Measurements from ENCODE around the gene DDX53.
A peak's percentile ranks its signal among the peaks of the same experiment; 100 is the strongest.

DDX53 gene

GRCh38 chrX:22999696-23000223 lies at the start of gene DDX53:
Gene DDX53 (plus strand): TSS chrX:22999960. CDS start chrX:23000058, 98 bp downstream.
- DNase-seq = no peak

- no peak for DNase-seq
Measured at GRCh38 chrX:22950269-22951266, 49.2 kb upstream of the DDX53 start.

GRCh38 chrX:22952010-22952409 lies 47.8 kb upstream of the DDX53 start:
- no peak for DNase-seq

GRCh38 chrX:22958250-22958649 lies 41.5 kb upstream of the DDX53 start:
- no peak for DNase-seq

- DNase-seq = no peak
Measured at GRCh38 chrX:22959204-22959920, 40.4 kb upstream of the DDX53 start.

- DNase-seq = no peak
Measured at GRCh38 chrX:22963196-22963595, 36.6 kb upstream of the DDX53 start.

- no peak for DNase-seq
Measured at GRCh38 chrX:22968494-22968893, 31.3 kb upstream of the DDX53 start.

- no peak for DNase-seq
Measured at GRCh38 chrX:22969411-22969810, 30.3 kb upstream of the DDX53 start.

- DNase-seq = no peak
Measured at GRCh38 chrX:22970861-22971260, 28.9 kb upstream of the DDX53 start.

GRCh38 chrX:22974616-22975015 lies 25.1 kb upstream of the DDX53 start:
- DNase-seq = no peak

GRCh38 chrX:22975786-22976185 lies 24.0 kb upstream of the DDX53 start:
- DNase-seq = no peak

GRCh38 chrX:22985958-22986357 lies 13.8 kb upstream of the DDX53 start:
- DNase-seq = no peak

GRCh38 chrX:22987452-22987851 lies 12.3 kb upstream of the DDX53 start:
- DNase-seq = no peak

- DNase-seq = no peak
Measured at GRCh38 chrX:23003116-23003515, 3.4 kb downstream of the DDX53 start.

GRCh38 chrX:23008431-23009099 lies 8.8 kb downstream of the DDX53 start:
- peak in 1 of 56 donors; percentile 0 for DNase-seq

- DNase-seq = no peak
Measured at GRCh38 chrX:23012162-23012561, 12.4 kb downstream of the DDX53 start.

GRCh38 chrX:23012636-23013035 lies 12.9 kb downstream of the DDX53 start:
- no peak for DNase-seq

- DNase-seq = no peak
Measured at GRCh38 chrX:23013366-23013765, 13.6 kb downstream of the DDX53 start.

GRCh38 chrX:23031600-23031999 lies 31.8 kb downstream of the DDX53 start:
- DNase-seq = no peak

- no peak for DNase-seq
Measured at GRCh38 chrX:23035493-23035892, 35.7 kb downstream of the DDX53 start.

- DNase-seq = no peak
Measured at GRCh38 chrX:23046443-23046842, 46.7 kb downstream of the DDX53 start.
